GM19043 (cell line): ENCODE results near the gene HADHB.
"Not testable (repeated sequence)": the region's sequence is repeated elsewhere in the genome, so short reads cannot be mapped to it uniquely, and the experiment has no call there.

ENCODE experiments used
- ATAC-seq: cut with Tn5 transposase; IDR thresholded peaks from one replicate; pipeline ENCODE4 v1.9.1; 2021; ENCODE audit warnings: low read depth; ENCODE audit not compliant: unreplicated experiment

The HADHB gene

GRCh38 chr2:26243470-26244308 lies 1.1 kb upstream of the HADHB start:
- ATAC-seq, result no peak

GRCh38 chr2:26245231-26245732 lies 543 bp downstream of the HADHB start:
- peak; percentile 4 for ATAC-seq

- ATAC-seq, result peak; percentile 59
Measured at GRCh38 chr2:26245810-26246209, 1.1 kb downstream of the HADHB start.

GRCh38 chr2:26246818-26247217 lies 2.1 kb downstream of the HADHB start:
- no peak for ATAC-seq

GRCh38 chr2:26249625-26250024 lies 4.9 kb downstream of the HADHB start:
- no peak for ATAC-seq

GRCh38 chr2:26251893-26252292 lies 7.2 kb downstream of the HADHB start:
- ATAC-seq, result no peak

- no peak for ATAC-seq
Measured at GRCh38 chr2:26255759-26256384, 11.1 kb downstream of the HADHB start.

- not testable (repeated sequence) for ATAC-seq
Measured at GRCh38 chr2:26258836-26259235, 14.1 kb downstream of the HADHB start.

- no peak for ATAC-seq
Measured at GRCh38 chr2:26268213-26268612, 23.5 kb downstream of the HADHB start.

- not testable (repeated sequence) for ATAC-seq
Measured at GRCh38 chr2:26268670-26269385, 24.1 kb downstream of the HADHB start.

- no peak for ATAC-seq
Measured at GRCh38 chr2:26269571-26270158, 24.9 kb downstream of the HADHB start.

- no peak for ATAC-seq
Measured at GRCh38 chr2:26270373-26270772, 25.6 kb downstream of the HADHB start.

GRCh38 chr2:26273501-26273900 lies 28.8 kb downstream of the HADHB start:
- no peak for ATAC-seq

- ATAC-seq, result no peak
Measured at GRCh38 chr2:26274058-26274613, 29.4 kb downstream of the HADHB start.

- no peak for ATAC-seq
Measured at GRCh38 chr2:26276484-26277227, 31.9 kb downstream of the HADHB start.

- ATAC-seq, result no peak
Measured at GRCh38 chr2:26279886-26280285, 35.1 kb downstream of the HADHB start.

GRCh38 chr2:26281226-26281625 lies 36.5 kb downstream of the HADHB start:
- ATAC-seq, result no peak

GRCh38 chr2:26283606-26284005 lies 38.9 kb downstream of the HADHB start:
- no peak for ATAC-seq

GRCh38 chr2:26284132-26284531 lies 39.4 kb downstream of the HADHB start:
- no peak for ATAC-seq

- ATAC-seq, result no peak
Measured at GRCh38 chr2:26285931-26286330, 41.2 kb downstream of the HADHB start.
